K562 (cell line): ENCODE results near the gene MAN1A1.

Source experiments
- CEBPB ChIP-seq: fragments of 450-650 bp; IDR thresholded peaks from 2 replicates; pipeline ENCODE4 v1.6.1; 2016; ENCODE audit warnings: missing genetic modification characterization, missing compliant biosample characterization
- HDAC2 ChIP-seq: fragments of 450-650 bp; IDR thresholded peaks from 2 replicates; pipeline ENCODE4 v1.6.1; 2016; ENCODE audit warnings: mild to moderate bottlenecking
- HNRNPLL ChIP-seq: fragments of 200-400 bp; formaldehyde crosslinking; IDR thresholded peaks from 2 replicates; pipeline ENCODE4 v1.6.1; 2017; ENCODE audit warnings: low read length, low read depth, mild to moderate bottlenecking; ENCODE audit not compliant: poor library complexity, severe bottlenecking
- NR1H2 ChIP-seq: sonication (generic); formaldehyde crosslinking; IDR thresholded peaks from 2 replicates; pipeline ENCODE4 v1.4.0; 2020; ENCODE audit warnings: mild to moderate bottlenecking, missing genetic modification reagents
- PCBP2 ChIP-seq: fragments of 200-400 bp; formaldehyde crosslinking; IDR thresholded peaks from 2 replicates; pipeline ENCODE4 v1.6.1; 2018; ENCODE audit warnings: low read length, low read depth, mild to moderate bottlenecking, moderate library complexity; ENCODE audit not compliant: poor library complexity, severe bottlenecking
- SIN3A ChIP-seq, 2 experiments: fragments of 150-350 bp in 1 of 2; IDR thresholded peaks; 2 replicates each; pipeline ENCODE4 v1.6.1; 2011 to 2016; ENCODE audit warnings: borderline replicate concordance in 2 of 2, low read depth in 2 of 2, low read length in 2 of 2, mild to moderate bottlenecking in 2 of 2, moderate library complexity in 2 of 2; ENCODE audit not compliant: control insufficient read depth in 1 of 2
- ZNF146 ChIP-seq: IDR thresholded peaks from one replicate; pipeline ENCODE4 v1.6.1; 2018; ENCODE audit warnings: missing compliant biosample characterization; ENCODE audit not compliant: unreplicated experiment
- TF ChIP-seq, protein P1 (sequence below): sonication (generic); formaldehyde crosslinking; IDR thresholded peaks from 2 replicates; pipeline ENCODE4 v1.9.0; 2022; ENCODE audit warnings: mild to moderate bottlenecking, missing genetic modification reagents
- TF ChIP-seq, protein P2 (sequence below), 3 experiments: IDR thresholded peaks in 2 of 3; conservative IDR thresholded peaks in 1 of 3; 2 replicates each; pipeline ENCODE4 v1.5.1; 2011 to 2012; ENCODE audit warnings: low read length in 3 of 3, mild to moderate bottlenecking in 3 of 3, control low read depth in 2 of 3, improper control_type of control experiment in 1 of 3, inconsistent platforms in 1 of 3, low read depth in 1 of 3, mixed read lengths in 1 of 3, moderate library complexity in 1 of 3; ENCODE audit not compliant: insufficient read depth in 2 of 3
- TF ChIP-seq, protein P3 (sequence below): fragments of 450-650 bp; IDR thresholded peaks from 2 replicates; pipeline ENCODE4 v1.6.1; 2016; ENCODE audit warnings: borderline replicate concordance

DNA sequence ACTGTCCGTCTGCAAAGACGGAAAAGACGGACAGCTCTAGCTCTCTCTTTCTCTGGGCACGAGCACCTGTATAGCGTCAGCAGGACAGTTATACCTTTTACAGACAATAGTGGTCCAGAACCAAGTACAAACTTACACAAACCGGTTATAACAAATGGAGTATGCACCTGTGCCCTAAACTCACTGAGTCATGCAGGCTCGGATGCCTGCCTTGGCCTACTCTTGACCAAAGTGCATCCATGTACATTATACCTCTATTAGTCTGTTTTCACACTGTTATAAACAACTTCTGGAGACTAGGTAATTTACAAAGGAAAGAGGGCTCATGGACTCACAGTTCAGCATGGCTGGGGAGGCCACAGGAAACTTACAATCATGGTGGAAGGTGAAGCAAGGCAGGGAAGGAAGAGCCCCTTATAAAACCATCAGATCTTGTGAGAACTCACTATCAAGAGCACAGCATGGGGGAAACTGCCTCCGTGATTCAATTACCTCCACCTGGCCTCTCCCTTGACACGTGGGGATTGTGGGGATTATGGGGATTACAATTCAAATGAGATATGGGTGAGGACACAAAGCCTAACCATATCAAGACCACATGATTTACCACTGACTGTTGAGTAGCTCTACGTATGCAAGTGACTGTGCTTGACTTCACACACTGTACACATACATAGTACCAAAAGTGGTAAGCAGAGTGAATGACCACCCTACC is 23.1 kb downstream of the MAN1A1 start:
- TF ChIP-seq, protein P1, sequence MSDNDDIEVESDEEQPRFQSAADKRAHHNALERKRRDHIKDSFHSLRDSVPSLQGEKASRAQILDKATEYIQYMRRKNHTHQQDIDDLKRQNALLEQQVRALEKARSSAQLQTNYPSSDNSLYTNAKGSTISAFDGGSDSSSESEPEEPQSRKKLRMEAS (CRISPR knock-in tag), result no peak
- no peak for TF ChIP-seq NR1H2 (CRISPR knock-in tag)
- TF ChIP-seq, protein P2, sequence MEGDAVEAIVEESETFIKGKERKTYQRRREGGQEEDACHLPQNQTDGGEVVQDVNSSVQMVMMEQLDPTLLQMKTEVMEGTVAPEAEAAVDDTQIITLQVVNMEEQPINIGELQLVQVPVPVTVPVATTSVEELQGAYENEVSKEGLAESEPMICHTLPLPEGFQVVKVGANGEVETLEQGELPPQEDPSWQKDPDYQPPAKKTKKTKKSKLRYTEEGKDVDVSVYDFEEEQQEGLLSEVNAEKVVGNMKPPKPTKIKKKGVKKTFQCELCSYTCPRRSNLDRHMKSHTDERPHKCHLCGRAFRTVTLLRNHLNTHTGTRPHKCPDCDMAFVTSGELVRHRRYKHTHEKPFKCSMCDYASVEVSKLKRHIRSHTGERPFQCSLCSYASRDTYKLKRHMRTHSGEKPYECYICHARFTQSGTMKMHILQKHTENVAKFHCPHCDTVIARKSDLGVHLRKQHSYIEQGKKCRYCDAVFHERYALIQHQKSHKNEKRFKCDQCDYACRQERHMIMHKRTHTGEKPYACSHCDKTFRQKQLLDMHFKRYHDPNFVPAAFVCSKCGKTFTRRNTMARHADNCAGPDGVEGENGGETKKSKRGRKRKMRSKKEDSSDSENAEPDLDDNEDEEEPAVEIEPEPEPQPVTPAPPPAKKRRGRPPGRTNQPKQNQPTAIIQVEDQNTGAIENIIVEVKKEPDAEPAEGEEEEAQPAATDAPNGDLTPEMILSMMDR (IDR thresholded peaks at IDR 0.05 in 2 of 3, conservative IDR thresholded peaks at IDR 0.05 in 1 of 3; ENCODE audit: insufficient read depth in 2 of 3, low read depth in 1 of 3, low read length in 3 of 3), result no peak
- TF ChIP-seq CEBPB (tag), result no peak
- TF ChIP-seq PCBP2, result no peak
- TF ChIP-seq, protein P3, sequence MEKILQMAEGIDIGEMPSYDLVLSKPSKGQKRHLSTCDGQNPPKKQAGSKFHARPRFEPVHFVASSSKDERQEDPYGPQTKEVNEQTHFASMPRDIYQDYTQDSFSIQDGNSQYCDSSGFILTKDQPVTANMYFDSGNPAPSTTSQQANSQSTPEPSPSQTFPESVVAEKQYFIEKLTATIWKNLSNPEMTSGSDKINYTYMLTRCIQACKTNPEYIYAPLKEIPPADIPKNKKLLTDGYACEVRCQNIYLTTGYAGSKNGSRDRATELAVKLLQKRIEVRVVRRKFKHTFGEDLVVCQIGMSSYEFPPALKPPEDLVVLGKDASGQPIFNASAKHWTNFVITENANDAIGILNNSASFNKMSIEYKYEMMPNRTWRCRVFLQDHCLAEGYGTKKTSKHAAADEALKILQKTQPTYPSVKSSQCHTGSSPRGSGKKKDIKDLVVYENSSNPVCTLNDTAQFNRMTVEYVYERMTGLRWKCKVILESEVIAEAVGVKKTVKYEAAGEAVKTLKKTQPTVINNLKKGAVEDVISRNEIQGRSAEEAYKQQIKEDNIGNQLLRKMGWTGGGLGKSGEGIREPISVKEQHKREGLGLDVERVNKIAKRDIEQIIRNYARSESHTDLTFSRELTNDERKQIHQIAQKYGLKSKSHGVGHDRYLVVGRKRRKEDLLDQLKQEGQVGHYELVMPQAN, result no peak
- TF ChIP-seq HDAC2, result no peak
- TF ChIP-seq HNRNPLL, result no peak
- TF ChIP-seq ZNF146 (CRISPR knock-in tag), result no peak
- TF ChIP-seq SIN3A (IDR thresholded peaks at IDR 0.05; ENCODE audit: borderline replicate concordance in 2 of 2, control insufficient read depth in 1 of 2, low read depth in 2 of 2, low read length in 2 of 2), result no peak
